NCI-H82 treated with DMSO at 0.1 percent for 48 hours (cell line): Measurements from ENCODE around the gene PGA4.
"Not testable (repeated sequence)": the region's sequence is repeated elsewhere in the genome, so short reads cannot be mapped to it uniquely, and the experiment has no call there.

ENCODE experiments used
- DNase-seq: peaks from one replicate; lab custom pipeline; 2025; ENCODE audit not compliant: unreplicated experiment; lab: John Stamatoyannopoulos, UW

The PGA4 gene

GRCh38 chr11:61222047-61222446, at the start of gene PGA4:
PGA4 (plus strand) TSS chr11:61222347; CDS start chr11:61222401, 54 bp downstream.
- DNase-seq: not testable (repeated sequence)

GRCh38 chr11:61172356-61172755, 49.8 kb upstream of the PGA4 start:
- DNase-seq: no peak

GRCh38 chr11:61172888-61173287, 49.3 kb upstream of the PGA4 start:
- no peak for DNase-seq

- no peak for DNase-seq
Measured at GRCh38 chr11:61173456-61173855, 48.7 kb upstream of the PGA4 start.

- no peak for DNase-seq
Measured at GRCh38 chr11:61174273-61174672, 47.9 kb upstream of the PGA4 start.

GRCh38 chr11:61174949-61175348, 47.2 kb upstream of the PGA4 start:
- DNase-seq: no peak

GRCh38 chr11:61176446-61176845, 45.7 kb upstream of the PGA4 start:
- no peak for DNase-seq

- not testable (repeated sequence) for DNase-seq
Measured at GRCh38 chr11:61180205-61180604, 41.9 kb upstream of the PGA4 start.

- no peak for DNase-seq
Measured at GRCh38 chr11:61181489-61181888, 40.7 kb upstream of the PGA4 start.

GRCh38 chr11:61183645-61184044, 38.5 kb upstream of the PGA4 start:
- no peak for DNase-seq

GRCh38 chr11:61186504-61186903, 35.6 kb upstream of the PGA4 start:
- DNase-seq: no peak

GRCh38 chr11:61187505-61188130, 34.5 kb upstream of the PGA4 start:
- DNase-seq: peak; percentile 63

- no peak for DNase-seq
Measured at GRCh38 chr11:61189933-61190332, 32.2 kb upstream of the PGA4 start.

- DNase-seq: no peak
Measured at GRCh38 chr11:61193596-61193995, 28.6 kb upstream of the PGA4 start.

GRCh38 chr11:61194169-61194671, 27.9 kb upstream of the PGA4 start:
- no peak for DNase-seq

- no peak for DNase-seq
Measured at GRCh38 chr11:61194981-61195695, 27.0 kb upstream of the PGA4 start.

GRCh38 chr11:61195719-61196118, 26.4 kb upstream of the PGA4 start:
- no peak for DNase-seq

GRCh38 chr11:61198361-61198760, 23.8 kb upstream of the PGA4 start:
- no peak for DNase-seq

GRCh38 chr11:61198948-61199523, 23.1 kb upstream of the PGA4 start:
- no peak for DNase-seq

GRCh38 chr11:61201476-61201875, 20.7 kb upstream of the PGA4 start:
- DNase-seq: no peak

GRCh38 chr11:61202950-61203746, 19.0 kb upstream of the PGA4 start, which contains the start of gene PGA3:
PGA3 (plus strand) TSS chr11:61203515; CDS start chr11:61203565, 50 bp downstream.
- not testable (repeated sequence) for DNase-seq
